ENCODE results near the gene PLOD3. TPM values are rescaled to one million over a fixed set of nuclear protein-coding genes. Genes with fewer than 3 reads are reported as not detected.

PLOD3 gene
- total RNA-seq, 1 experiment from 2014 or later = 74.5 TPM

DNA sequence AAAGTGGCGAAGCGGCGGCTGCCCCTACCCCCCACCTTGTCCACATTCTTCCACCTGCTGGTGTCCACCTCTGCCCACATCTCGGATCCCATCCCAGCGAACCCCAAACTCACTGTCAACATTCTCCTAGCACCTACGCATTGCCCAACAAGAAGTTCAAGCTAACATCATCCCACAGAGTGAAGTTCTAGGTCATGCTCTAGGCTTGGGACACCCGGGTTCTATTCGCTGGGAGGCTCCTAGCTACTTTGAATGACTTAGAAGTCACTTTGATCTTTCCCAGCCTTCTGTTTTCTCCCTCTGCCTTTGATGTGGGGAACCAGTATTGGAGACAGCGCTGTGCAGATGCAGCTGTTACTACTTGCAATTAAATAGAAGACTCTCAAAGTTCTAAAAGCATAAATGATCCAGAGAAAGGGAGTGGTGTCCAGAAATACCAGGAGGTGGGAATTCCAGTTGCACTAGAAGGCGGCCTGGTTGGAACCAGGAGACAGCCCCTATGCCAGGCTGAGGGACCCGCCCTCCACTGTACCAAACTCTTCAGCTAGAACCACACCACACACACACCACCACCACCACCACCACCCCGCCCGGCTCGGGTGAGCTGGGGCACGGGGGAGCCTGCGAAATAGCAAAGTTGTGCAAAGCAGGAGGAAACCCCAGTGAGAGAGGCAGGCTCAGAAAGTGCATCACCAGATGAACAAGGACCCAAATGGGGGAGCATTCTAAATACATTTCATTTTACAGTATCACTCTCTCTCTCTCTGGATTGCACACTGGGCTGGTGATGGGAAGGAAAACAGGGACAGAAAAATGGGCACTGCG is 46.6 kb downstream of the PLOD3 start:
- no peak overlapping the region for H3K27ac ChIP-seq (ENCODE audit: insufficient read length, low read depth, low read length)
- peaks cover 13% of the 10 kb centered on the region; the same call in 1 of the 2 replicates for H3K4me1 ChIP-seq (ENCODE audit: insufficient read depth, low read length)
- no peaks in the 10 kb centered on the region for H3K79me2 ChIP-seq (ENCODE audit: insufficient read depth, low read length)
- H3K4ac ChIP-seq (ENCODE audit: low read depth, low read length) = no peak overlapping the region
- H3K4me1 Mint-ChIP-seq = peaks cover 60 to 70% of the 10 kb centered on the region in 2 experiments
- H3K27me3 ChIP-seq (ENCODE audit: insufficient read depth, low read length) = peaks cover 58% of the 10 kb centered on the region
- H3K56ac ChIP-seq (ENCODE audit: insufficient read length, low read depth, low read length) = no peak overlapping the region
- peaks cover 0 to 2% of the 10 kb centered on the region in 2 experiments; a peak in 2 of 5 replicates for H3K9me3 Mint-ChIP-seq
- no peak overlapping the region for H2BK20ac ChIP-seq (ENCODE audit: low read depth, low read length, poor library complexity, severe bottlenecking)
- no peak overlapping the region for H2BK12ac ChIP-seq (ENCODE audit: insufficient read length, low read depth, low read length)
- H2AK5ac ChIP-seq (ENCODE audit: insufficient read length, low read length) = no peak overlapping the region
- WGBS (ENCODE audit: extremely low coverage, insufficient read length, low lambda C conversion rate) = no CpG with 5 or more reads among the region's 17 CpGs
- no peaks in the 10 kb centered on the region for H3K79me1 ChIP-seq (ENCODE audit: insufficient read depth, low read depth, low read length, poor library complexity, severe bottlenecking)
- no peak overlapping the region for H3K9ac ChIP-seq (ENCODE audit: extremely low read depth, insufficient read length, low read length)
- H2BK15ac ChIP-seq (ENCODE audit: low read depth, low read length) = no peak overlapping the region
- no peaks in the 10 kb centered on the region for H4K20me1 ChIP-seq (ENCODE audit: control insufficient read depth, insufficient read depth, insufficient read length)
- peak overlapping the region; percentile 68 for H3K4me2 ChIP-seq (ENCODE audit: insufficient read depth, insufficient read length, low read length)
- no peak overlapping the region for H3K14ac ChIP-seq (ENCODE audit: insufficient read depth, low read length)
- H3K27me3 Mint-ChIP-seq (ENCODE audit: low read depth) = peaks cover 98% of the 10 kb centered on the region
- no peak overlapping the region for H4K8ac ChIP-seq (replicated peaks; ENCODE audit: insufficient read length, low read depth, low read length)
- H3K4me3 Mint-ChIP-seq = peak overlapping the region; percentile 55 to 79
- H2AFZ ChIP-seq (ENCODE audit: low read length) = no peak overlapping the region
- no peak overlapping the region for H2BK120ac ChIP-seq (ENCODE audit: low read depth, low read length, poor library complexity, severe bottlenecking)
- DNase-seq = peak; percentile 30
- no peak overlapping the region for H3K27ac Mint-ChIP-seq
- no peaks in the 10 kb centered on the region for H3K9me3 ChIP-seq (ENCODE audit: control insufficient read depth, low read depth, low read length)
- TF ChIP-seq, protein P1, sequence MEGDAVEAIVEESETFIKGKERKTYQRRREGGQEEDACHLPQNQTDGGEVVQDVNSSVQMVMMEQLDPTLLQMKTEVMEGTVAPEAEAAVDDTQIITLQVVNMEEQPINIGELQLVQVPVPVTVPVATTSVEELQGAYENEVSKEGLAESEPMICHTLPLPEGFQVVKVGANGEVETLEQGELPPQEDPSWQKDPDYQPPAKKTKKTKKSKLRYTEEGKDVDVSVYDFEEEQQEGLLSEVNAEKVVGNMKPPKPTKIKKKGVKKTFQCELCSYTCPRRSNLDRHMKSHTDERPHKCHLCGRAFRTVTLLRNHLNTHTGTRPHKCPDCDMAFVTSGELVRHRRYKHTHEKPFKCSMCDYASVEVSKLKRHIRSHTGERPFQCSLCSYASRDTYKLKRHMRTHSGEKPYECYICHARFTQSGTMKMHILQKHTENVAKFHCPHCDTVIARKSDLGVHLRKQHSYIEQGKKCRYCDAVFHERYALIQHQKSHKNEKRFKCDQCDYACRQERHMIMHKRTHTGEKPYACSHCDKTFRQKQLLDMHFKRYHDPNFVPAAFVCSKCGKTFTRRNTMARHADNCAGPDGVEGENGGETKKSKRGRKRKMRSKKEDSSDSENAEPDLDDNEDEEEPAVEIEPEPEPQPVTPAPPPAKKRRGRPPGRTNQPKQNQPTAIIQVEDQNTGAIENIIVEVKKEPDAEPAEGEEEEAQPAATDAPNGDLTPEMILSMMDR (conservative IDR thresholded peaks at IDR 0.05) = no peak
- H3T11ph ChIP-seq (ENCODE audit: low read length) = no peak overlapping the region
- no peak overlapping the region for H3K23ac ChIP-seq (ENCODE audit: insufficient read length, low read depth, low read length)
- no peaks in the 10 kb centered on the region for H3K36me3 Mint-ChIP-seq (ENCODE audit: insufficient read depth in 1 of 3, low read depth in 3 of 3)
- H3K18ac ChIP-seq (ENCODE audit: insufficient read length, low read depth, low read length) = no peak overlapping the region
- H4K91ac ChIP-seq (ENCODE audit: insufficient read length, low read depth, low read length) = no peak overlapping the region
- H3K23me2 ChIP-seq (ENCODE audit: insufficient read length, low read depth, low read length, poor library complexity, severe bottlenecking) = peaks cover 49% of the 10 kb centered on the region
- H4K5ac ChIP-seq (ENCODE audit: insufficient read length, low read depth, low read length) = no peak overlapping the region
- no peak overlapping the region for H2BK5ac ChIP-seq (ENCODE audit: insufficient read length, low read length)

All from H9 (cell line).